DMS 273 treated with DMSO at 0.1 percent for 48 hours (cell line): Measurements from ENCODE around the gene CEACAM6.

Source experiments
- DNase-seq: peaks from one replicate; lab custom pipeline; 2025; lab: John Stamatoyannopoulos, UW

The CEACAM6 gene

GRCh38 chr19:41796362-41796761 is 41.0 kb downstream of the CEACAM6 start, which contains the start of gene CEACAM3:
Gene CEACAM3 (plus strand): TSS chr19:41796587. CDS start chr19:41796678, 91 bp downstream.
- no peak for DNase-seq

- no peak for DNase-seq
These were observed 41.6 kb downstream of the CEACAM6 start for GRCh38 chr19:41796901-41797300.

- DNase-seq = no peak
These were observed 44.2 kb downstream of the CEACAM6 start for GRCh38 chr19:41799444-41800000.

- no peak for DNase-seq
These were observed 45.7 kb downstream of the CEACAM6 start for GRCh38 chr19:41801031-41801430.

- DNase-seq = no peak
These were observed 46.5 kb downstream of the CEACAM6 start for GRCh38 chr19:41801792-41802211.

- no peak for DNase-seq
These were observed 47.4 kb downstream of the CEACAM6 start for GRCh38 chr19:41802770-41803169.

- no peak for DNase-seq
These were observed 49.0 kb downstream of the CEACAM6 start for GRCh38 chr19:41804336-41804735.

GRCh38 chr19:41807176-41807575 is 51.8 kb downstream of the CEACAM6 start:
- DNase-seq = no peak

GRCh38 chr19:41808663-41809566 is 53.6 kb downstream of the CEACAM6 start:
- no peak for DNase-seq

GRCh38 chr19:41810301-41810700 is 55.0 kb downstream of the CEACAM6 start:
- DNase-seq = no peak

GRCh38 chr19:41811036-41811435 is 55.7 kb downstream of the CEACAM6 start:
- no peak for DNase-seq

- no peak for DNase-seq
These were observed 56.7 kb downstream of the CEACAM6 start for GRCh38 chr19:41811981-41812380.

- no peak for DNase-seq
These were observed 58.6 kb downstream of the CEACAM6 start for GRCh38 chr19:41813911-41814310.

- no peak for DNase-seq
These were observed 60.0 kb downstream of the CEACAM6 start for GRCh38 chr19:41815301-41815700.

GRCh38 chr19:41816761-41817160 is 61.4 kb downstream of the CEACAM6 start:
- DNase-seq = no peak

GRCh38 chr19:41821003-41821735 is 65.8 kb downstream of the CEACAM6 start:
- DNase-seq = peak; percentile 14
